AG09319 (cell line): Measurements from ENCODE around the gene VPS39.

Source experiments
- DNase-seq: peaks from one replicate; pipeline ENCODE4 v3.0.0-alpha.2; 2010; ENCODE audit warnings: low read depth; ENCODE audit errors: extremely low read depth
- CTCF ChIP-seq: IDR thresholded peaks from 2 replicates; pipeline ENCODE4 v1.5.1; 2011; ENCODE audit warnings: low read depth, mild to moderate bottlenecking, inconsistent platforms, low read length, moderate library complexity

VPS39 gene

DNA sequence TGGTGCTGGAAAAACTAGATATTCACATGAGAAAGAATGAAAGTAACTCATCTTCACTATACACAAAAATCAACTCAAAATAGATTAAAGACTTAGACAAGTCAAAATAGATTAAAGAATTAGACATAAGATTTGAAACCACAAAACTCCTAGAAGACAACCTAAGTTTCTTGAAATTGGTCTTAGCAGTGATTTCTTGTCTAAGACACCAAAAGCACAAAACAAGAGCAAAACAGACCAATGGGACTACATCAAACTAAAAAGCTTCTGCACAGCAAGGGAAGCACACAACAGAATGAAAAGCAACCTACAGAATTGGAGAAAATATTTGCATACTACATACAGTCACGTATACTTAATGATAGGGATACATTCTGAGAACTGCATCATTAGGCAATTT is 6.5 kb upstream of the VPS39 start:
- no peak for DNase-seq
- TF ChIP-seq CTCF, result no peak

GRCh38 chr15:42213511-42213910 is 5.4 kb upstream of the VPS39 start:
- DNase-seq, result no peak
- TF ChIP-seq CTCF, result no peak

DNA sequence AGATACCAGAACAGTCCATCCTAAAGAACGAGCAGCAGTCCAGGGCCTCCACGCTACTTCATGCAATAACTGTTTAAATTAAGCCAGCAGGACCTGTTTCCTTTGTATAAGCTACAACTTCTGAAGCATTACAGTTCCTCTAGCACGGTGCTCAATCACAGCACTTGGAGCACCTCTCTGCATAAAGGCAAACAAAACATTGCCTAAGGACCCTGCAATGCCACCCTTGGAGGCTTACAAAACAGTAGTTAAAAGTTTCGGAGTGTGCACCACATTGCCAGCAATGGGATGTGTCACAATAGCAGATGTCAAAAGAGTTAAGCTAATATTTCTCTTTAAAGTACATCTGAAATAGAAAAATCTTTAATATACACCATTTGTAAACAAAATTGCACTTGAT is 2.6 kb upstream of the VPS39 start:
- no peak for DNase-seq

DNA sequence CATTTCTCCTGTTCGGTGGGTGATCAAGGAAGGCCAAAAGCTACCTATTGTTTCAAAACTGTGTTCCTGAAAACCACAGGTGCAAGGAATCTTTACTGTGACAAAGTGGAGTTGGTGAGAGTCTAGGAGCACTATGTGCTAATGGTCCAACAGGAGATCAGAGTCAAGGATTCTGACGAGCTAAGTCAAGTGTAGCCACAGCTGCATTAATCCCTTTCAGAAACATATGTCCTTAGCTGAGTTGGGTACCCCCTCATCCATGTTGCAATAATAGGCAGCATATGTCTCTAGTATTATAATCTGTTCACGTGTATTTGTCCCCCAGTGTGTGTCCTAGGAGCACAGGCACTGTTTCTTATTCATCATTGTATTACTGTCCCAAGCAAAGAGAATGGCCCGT is 1.7 kb downstream of the VPS39 start:
- DNase-seq, result no peak
- TF ChIP-seq CTCF, result no peak

More for the DNA sequence above, 2.6 kb upstream of the VPS39 start:
- TF ChIP-seq CTCF, result no peak

GRCh38 chr15:42203891-42204290 is 4.2 kb downstream of the VPS39 start:
- TF ChIP-seq CTCF, result no peak
- DNase-seq, result no peak

DNA sequence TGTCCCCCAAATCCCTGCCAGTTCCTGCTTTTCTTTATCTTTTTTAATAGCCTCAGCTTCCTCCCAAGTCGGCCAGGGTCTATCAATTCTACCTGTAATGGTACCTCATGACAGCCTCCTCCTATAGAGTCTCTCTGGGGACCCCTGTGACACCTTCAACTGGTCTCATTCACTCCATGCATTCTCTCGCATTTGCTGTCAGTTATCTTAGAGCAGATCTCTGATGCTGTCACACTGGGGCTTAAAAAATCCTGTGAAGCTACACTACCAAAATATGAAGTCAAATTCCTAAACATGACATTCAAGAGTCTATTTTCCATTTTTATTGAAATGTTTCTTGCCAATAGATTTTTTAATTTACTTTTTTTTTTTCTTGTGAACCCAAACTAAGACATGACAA is 5.5 kb downstream of the VPS39 start:
- DNase-seq, result no peak
- no peak for TF ChIP-seq CTCF

GRCh38 chr15:42201801-42202200 is 6.3 kb downstream of the VPS39 start:
- no peak for TF ChIP-seq CTCF
- DNase-seq, result no peak
